ENCODE measurements around the gene KDM6A. TPM values are rescaled to one million over a fixed set of nuclear protein-coding genes. Genes with fewer than 3 reads are reported as not detected.

The KDM6A gene
- polyA plus RNA-seq, 1 of the 3 experiments (the other 2 are of a cell fraction), result 7.4 TPM

GRCh38 chrX:44873415-44874276 lies 658 bp downstream of the KDM6A start:
- Histone ChIP-seq H3K36me3 (replicated peaks in 1 of 2; ENCODE audit: control insufficient read depth in 1 of 2, insufficient read depth in 2 of 2, low read length in 1 of 2) (peaks cover 0 to 3% of the 10 kb centered on the region in 2 experiments), H3K4me3 (ENCODE audit: low read depth in 2 of 2, low read length in 1 of 2) (peak overlapping the region; percentile 87 to 92), H3K4me2 (peak overlapping the region; percentile 84), H3K4me1 (ENCODE audit: control insufficient read depth in 1 of 2, insufficient read depth in 2 of 2, low read depth in 1 of 2, low read length in 1 of 2) (peaks cover 0 to 4% of the 10 kb centered on the region in 2 experiments; a peak in 3 of 4 replicates), H3K27ac (ENCODE audit: low read depth in 2 of 2, low read length in 1 of 2) (peak overlapping the region; percentile 90 to 94), H3K9me3 (no peaks in the 10 kb centered on the region), H3K27me3 (ENCODE audit: insufficient read depth) (no peaks in the 10 kb centered on the region), H3K9ac (peak overlapping the region; percentile 96), H4K20me1 (ENCODE audit: insufficient read depth) (peaks cover 19% of the 10 kb centered on the region), H3K9me2 (no peaks in the 10 kb centered on the region), H3F3A (replicated peaks; ENCODE audit: insufficient read depth) (peaks cover 10% of the 10 kb centered on the region), H2AFZ (ENCODE audit: low read depth) (peak overlapping the region; percentile 81), H3K79me2 (ENCODE audit: insufficient read depth) (peaks cover 72% of the 10 kb centered on the region)
- POLR2A ChIA-PET, result interaction anchor here (0.7 to 0.8 kb wide), 2 partner anchors 198 to 333 kb away, joined by 3 read pairs; no protein-coding TSS in a partner anchor
- DNase-seq, result peak; percentile 74
- peak; percentile 43; the same call in 1 of the 2 replicates for TF ChIP-seq TAF1 (IDR thresholded peaks at IDR 0.05; ENCODE audit: borderline replicate concordance, low read depth, low read length)
- TF ChIP-seq SIN3A (IDR thresholded peaks at IDR 0.05; ENCODE audit: borderline replicate concordance, low read depth, low read length), result peak; percentile 46; the same call in 1 of the 2 replicates
- TF ChIP-seq YY1 (IDR thresholded peaks at IDR 0.05; ENCODE audit: low read depth), result peak; percentile 89
- peak in 1 of 2 experiments; percentile 11; a peak in 1 of 4 replicates for TF ChIP-seq EP300 (IDR thresholded peaks at IDR 0.05; ENCODE audit: borderline replicate concordance in 1 of 2, low read depth in 1 of 2, low read length in 1 of 2)
- TF ChIP-seq FOXM1 (IDR thresholded peaks at IDR 0.05; ENCODE audit: low read depth), result no peak
- TF ChIP-seq TCF12 (IDR thresholded peaks at IDR 0.05), result no peak
- peak; percentile 30 for TF ChIP-seq RAD21 (IDR thresholded peaks at IDR 0.05; ENCODE audit: low read length)
- TF ChIP-seq GATA2 (CRISPR knock-in tag; IDR thresholded peaks at IDR 0.05), result no peak
- 0 out of 2 replicates have a peak, but pooled peaks have one; percentile 28 for TF ChIP-seq TEAD4 (IDR thresholded peaks at IDR 0.05; ENCODE audit: borderline replicate concordance, insufficient read depth)
- 1% methylated on average over 44 of the region's 99 CpGs for WGBS (ENCODE audit: low lambda C conversion rate)
- CTCF ChIA-PET, result interaction anchor here (0.6 to 1.2 kb wide), 6 partner anchors 25 to 324 kb away, joined by 3 to 5 read pairs (median 3); no protein-coding TSS in a partner anchor

GRCh38 chrX:44874420-44875184 lies 1.6 kb downstream of the KDM6A start:
- Histone ChIP-seq H3K4me3 (ENCODE audit: low read depth in 2 of 2, low read length in 1 of 2) (peak overlapping the region; percentile 87 to 92), H4K20me1 (ENCODE audit: insufficient read depth) (peaks cover 22% of the 10 kb centered on the region), H3K27me3 (ENCODE audit: insufficient read depth) (no peaks in the 10 kb centered on the region), H3K27ac (ENCODE audit: low read depth in 2 of 2, low read length in 1 of 2) (peak overlapping the region; percentile 90 to 94), H3K9ac (peak overlapping the region; percentile 96), H3K36me3 (replicated peaks in 1 of 2; ENCODE audit: control insufficient read depth in 1 of 2, insufficient read depth in 2 of 2, low read length in 1 of 2) (peaks cover 3 to 4% of the 10 kb centered on the region in 2 experiments), H3F3A (replicated peaks; ENCODE audit: insufficient read depth) (peaks cover 10% of the 10 kb centered on the region), H2AFZ (ENCODE audit: low read depth) (peak overlapping the region; percentile 81; the same call in 1 of the 2 replicates), H3K9me2 (no peaks in the 10 kb centered on the region), H3K4me2 (peak overlapping the region; percentile 84), H3K4me1 (ENCODE audit: control insufficient read depth in 1 of 2, insufficient read depth in 2 of 2, low read depth in 1 of 2, low read length in 1 of 2) (peaks cover 0 to 4% of the 10 kb centered on the region in 2 experiments; a peak in 3 of 4 replicates), H3K79me2 (ENCODE audit: insufficient read depth) (peaks cover 81% of the 10 kb centered on the region), H3K9me3 (no peaks in the 10 kb centered on the region)
- 5% methylated on average over 14 of the region's 14 CpGs for WGBS (ENCODE audit: low lambda C conversion rate)
- ChIA-PET CTCF (interaction anchor here (0.6 to 1.2 kb wide), 7 partner anchors 14 to 325 kb away, joined by 3 to 5 read pairs (median 3); no protein-coding TSS in a partner anchor), POLR2A (no interaction called here)
- TF ChIP-seq YY1 (IDR thresholded peaks at IDR 0.05; ENCODE audit: low read depth), result peak; percentile 89
- TF ChIP-seq FOXJ3 (CRISPR knock-in tag; IDR thresholded peaks at IDR 0.05), result no peak
- DNase-seq, result peak; percentile 77
